ENCODE results near the gene SCAI. TPM values are rescaled to one million over a fixed set of nuclear protein-coding genes. Genes with fewer than 3 reads are reported as not detected.
A peak's percentile ranks its signal among the peaks of the same experiment; 100 is the strongest.

SCAI gene
- total and polyA plus RNA-seq, 9 of the 15 experiments (the other 6 are each of a cell fraction or from before 2014, with no cell fraction given): 0.70 to 12.4 (median 4.2) TPM

GRCh38 chr9:125066839-125067619 is 76.3 kb downstream of the SCAI start:
- no peak overlapping the region for H2AFZ ChIP-seq (ENCODE audit: low read depth, low read length)
- FAIRE-seq (no peak), ATAC-seq (peak; percentile 60), DNase-seq (ENCODE audit: extremely low read depth in 1 of 4, low spot score in 3 of 4) (no peak)
- H3K36me3 ChIP-seq (ENCODE audit: control insufficient read depth, insufficient read depth, low read length): no peaks in the 10 kb centered on the region
- H3K9me1 ChIP-seq (ENCODE audit: control insufficient read depth, insufficient read depth, low read length): no peaks in the 10 kb centered on the region
- no peaks in the 10 kb centered on the region for H3K27me3 ChIP-seq (ENCODE audit: control insufficient read depth in 2 of 2, insufficient read depth in 2 of 2, low read length in 2 of 2)
- no peaks in the 10 kb centered on the region for H4K20me1 ChIP-seq (replicated peaks; ENCODE audit: control insufficient read depth, insufficient read depth, low read length)
- no peaks in the 10 kb centered on the region for H3K4me1 ChIP-seq (replicated peaks in 1 of 2; ENCODE audit: control insufficient read depth in 2 of 2, insufficient read depth in 2 of 2, low read length in 2 of 2)
- WGBS (ENCODE audit: insufficient coverage, low coverage, missing lambda C conversion rate): 54% methylated on average over 10 of the region's 10 CpGs
- no peak for TF ChIP-seq TRIM24 (IDR thresholded peaks at IDR 0.05)
- no peak for TF ChIP-seq KDM4B (IDR thresholded peaks at IDR 0.05; ENCODE audit: borderline replicate concordance in 2 of 2, low read depth in 1 of 2)
- TF ChIP-seq PTRF (tag; IDR thresholded peaks at IDR 0.05): no peak
- TF ChIP-seq SMAD4 (CRISPR knock-in tag; conservative IDR thresholded peaks at IDR 0.05): 0 out of 2 replicates have a peak, but pooled peaks have one; percentile 19
- peak; percentile 27; the same call in 1 of the 2 replicates for TF ChIP-seq JUND (IDR thresholded peaks at IDR 0.05; ENCODE audit: borderline replicate concordance, low read depth, low read length)
- no peak; the same call in 2 of the 3 replicates for TF ChIP-seq JUND (tag; IDR thresholded peaks at IDR 0.05; ENCODE audit: borderline replicate concordance, low read depth, low read length)
- TF ChIP-seq XRCC3 (IDR thresholded peaks at IDR 0.05): no peak
- no peak for TF ChIP-seq SMAD3 (CRISPR knock-in tag; conservative IDR thresholded peaks at IDR 0.05)
- TF ChIP-seq SLC30A9 (CRISPR knock-in tag; IDR thresholded peaks at IDR 0.05): no peak
- no peak for TF ChIP-seq FOXK1 (CRISPR knock-in tag; IDR thresholded peaks at IDR 0.05; ENCODE audit: borderline replicate concordance)
- no peak for TF ChIP-seq L3MBTL2 (IDR thresholded peaks at IDR 0.05)
- TF ChIP-seq STAT6 (CRISPR knock-in tag; IDR thresholded peaks at IDR 0.05): no peak
- TF ChIP-seq MCM3 (IDR thresholded peaks at IDR 0.05): no peak
- TF ChIP-seq ATF3 (IDR thresholded peaks at IDR 0.05): peak; percentile 68
- no peak for TF ChIP-seq ATF3 (CRISPR knock-in tag; conservative IDR thresholded peaks at IDR 0.05)
- peak; percentile 69; the same call in 1 of the 2 replicates for TF ChIP-seq ATF7 (IDR thresholded peaks at IDR 0.05)
- H3K27ac ChIP-seq (ENCODE audit: extremely low read depth, low read depth, low read length): no peak overlapping the region
- ChIA-PET POLR2A (no interaction called here), CTCF (ENCODE audit: low intra/inter-chr PET ratio) (no interaction called here)
- no peak overlapping the region for H3K4me3 ChIP-seq
- BruUV-seq (replicated peaks): no TSS peak
- H3K9ac ChIP-seq (ENCODE audit: insufficient read depth in 1 of 2, low read depth in 2 of 2, low read length in 2 of 2): peak overlapping the region in 1 of 2 experiments; percentile 14; a peak in 1 of 4 replicates
- no peaks in the 10 kb centered on the region for H3K79me2 ChIP-seq (ENCODE audit: control insufficient read depth, insufficient read depth, low read length)
- intact Hi-C loops (cut with micrococcal nuclease) (no loop called here), in situ Hi-C loops (cut with MboI) (loop anchor here (25.0 kb wide), 1 partner anchor 955 kb away; no protein-coding TSS in a partner anchor)
- H3K9me3 ChIP-seq (replicated peaks; ENCODE audit: control insufficient read depth, insufficient read depth, low read depth, low read length): no peaks in the 10 kb centered on the region
- no peak overlapping the region for H3K4me2 ChIP-seq (ENCODE audit: insufficient read depth, low read length)

Data from K562 (cell line).